Measurements from ENCODE around the gene DACH1. TPM values are rescaled to one million over a fixed set of nuclear protein-coding genes. Genes with fewer than 3 reads are reported as not detected.

The DACH1 gene
- total RNA-seq, 4 donors from 2014 or later, result 1.5 to 55.1 (median 4.7) TPM

DNA sequence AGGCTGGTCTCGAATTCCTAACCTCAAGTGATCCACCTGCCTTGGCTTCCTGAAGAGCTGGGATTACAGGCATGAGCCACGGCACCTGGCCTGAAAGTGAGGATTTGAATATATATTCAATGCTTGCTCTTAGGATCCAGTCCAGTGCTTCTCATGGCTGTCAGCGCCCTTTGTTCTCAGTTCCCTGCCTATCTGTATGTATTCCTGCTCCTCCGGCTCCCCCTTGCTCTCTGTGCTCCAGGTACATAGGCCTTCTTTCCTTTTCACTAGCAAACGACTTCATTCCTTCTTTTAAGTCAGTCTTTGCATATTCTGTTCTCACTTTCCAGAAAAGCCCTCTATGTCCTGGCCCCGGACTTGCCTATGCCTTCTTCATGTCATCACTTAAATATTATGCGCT lies 232.8 kb downstream of the DACH1 start:
- no peaks in the 10 kb centered on the region for H3K36me3 ChIP-seq
- no peak overlapping the region for H3K4me3 ChIP-seq
- no peak for DNase-seq
- no peaks in the 10 kb centered on the region for H3K27me3 ChIP-seq
- H3K27ac ChIP-seq, result no peak overlapping the region
- H3K4me1 ChIP-seq, result peaks cover 0 to 11% of the 10 kb centered on the region in 2 donors
- H3K9me3 ChIP-seq, result no peaks in the 10 kb centered on the region
- intact Hi-C loops (cut with DNase I; ENCODE audit: low total_unique reads), result no loop called here
- no peak for TF ChIP-seq POLR2A (IDR thresholded peaks at IDR 0.05)
- TF ChIP-seq, protein P1, sequence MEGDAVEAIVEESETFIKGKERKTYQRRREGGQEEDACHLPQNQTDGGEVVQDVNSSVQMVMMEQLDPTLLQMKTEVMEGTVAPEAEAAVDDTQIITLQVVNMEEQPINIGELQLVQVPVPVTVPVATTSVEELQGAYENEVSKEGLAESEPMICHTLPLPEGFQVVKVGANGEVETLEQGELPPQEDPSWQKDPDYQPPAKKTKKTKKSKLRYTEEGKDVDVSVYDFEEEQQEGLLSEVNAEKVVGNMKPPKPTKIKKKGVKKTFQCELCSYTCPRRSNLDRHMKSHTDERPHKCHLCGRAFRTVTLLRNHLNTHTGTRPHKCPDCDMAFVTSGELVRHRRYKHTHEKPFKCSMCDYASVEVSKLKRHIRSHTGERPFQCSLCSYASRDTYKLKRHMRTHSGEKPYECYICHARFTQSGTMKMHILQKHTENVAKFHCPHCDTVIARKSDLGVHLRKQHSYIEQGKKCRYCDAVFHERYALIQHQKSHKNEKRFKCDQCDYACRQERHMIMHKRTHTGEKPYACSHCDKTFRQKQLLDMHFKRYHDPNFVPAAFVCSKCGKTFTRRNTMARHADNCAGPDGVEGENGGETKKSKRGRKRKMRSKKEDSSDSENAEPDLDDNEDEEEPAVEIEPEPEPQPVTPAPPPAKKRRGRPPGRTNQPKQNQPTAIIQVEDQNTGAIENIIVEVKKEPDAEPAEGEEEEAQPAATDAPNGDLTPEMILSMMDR (IDR thresholded peaks at IDR 0.05), result no peak

DNA sequence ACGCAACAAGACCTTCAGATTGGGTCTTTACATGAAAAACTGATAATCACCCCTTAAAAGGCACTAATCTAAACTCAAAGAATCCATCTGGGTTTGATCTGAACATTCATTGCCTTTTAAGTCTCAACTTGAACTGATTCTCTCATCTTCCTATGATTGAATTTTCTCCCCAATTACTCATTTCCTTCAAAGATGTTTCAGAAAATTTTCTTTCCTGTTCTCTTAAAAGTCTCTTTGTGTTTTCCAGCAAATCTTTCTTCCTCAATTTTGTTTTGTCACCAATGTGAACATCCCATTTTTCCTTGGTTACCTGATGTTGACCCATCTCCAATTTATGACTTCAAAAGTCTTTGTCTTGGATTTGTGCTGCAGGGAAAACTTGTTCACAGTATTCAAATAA lies 234.3 kb downstream of the DACH1 start:
- Histone ChIP-seq H3K27ac (peak overlapping the region in 1 of 2 donors; percentile 58), H3K4me3 (no peak overlapping the region), H3K27me3 (no peaks in the 10 kb centered on the region), H3K36me3 (no peaks in the 10 kb centered on the region), H3K4me1 (peaks cover 0 to 11% of the 10 kb centered on the region in 2 donors), H3K9me3 (no peaks in the 10 kb centered on the region)
- intact Hi-C loops (cut with DNase I; ENCODE audit: low total_unique reads), result no loop called here
- TF ChIP-seq, protein P1 (IDR thresholded peaks at IDR 0.05), result no peak
- TF ChIP-seq POLR2A (IDR thresholded peaks at IDR 0.05), result no peak
- DNase-seq, result no peak

DNA sequence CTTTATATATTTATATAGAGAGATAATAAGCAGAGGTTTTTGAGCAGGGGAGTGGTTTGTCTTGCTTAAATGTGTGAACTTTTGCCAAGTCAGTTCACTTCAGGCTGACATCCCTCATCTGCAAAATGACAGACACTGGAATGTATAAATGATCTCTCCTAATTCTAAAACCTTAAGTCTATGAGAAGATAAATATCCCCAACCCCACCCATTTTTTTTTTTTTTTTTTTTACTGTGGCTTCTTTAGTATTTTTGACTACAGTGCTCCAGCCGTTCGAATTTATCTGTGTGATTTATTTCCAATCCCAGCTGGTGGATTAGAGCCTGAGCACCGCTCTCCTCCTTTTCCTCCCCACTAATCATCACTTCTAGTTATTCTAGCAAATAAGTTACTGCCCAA lies 234.8 kb downstream of the DACH1 start:
- no peaks in the 10 kb centered on the region for H3K9me3 ChIP-seq
- TF ChIP-seq, protein P1 (IDR thresholded peaks at IDR 0.05), result no peak
- no peak for TF ChIP-seq POLR2A (IDR thresholded peaks at IDR 0.05)
- peaks cover 0 to 11% of the 10 kb centered on the region in 2 donors for H3K4me1 ChIP-seq
- H3K36me3 ChIP-seq, result no peaks in the 10 kb centered on the region
- intact Hi-C loops (cut with DNase I; ENCODE audit: low total_unique reads), result no loop called here
- DNase-seq, result no peak
- H3K27me3 ChIP-seq, result no peaks in the 10 kb centered on the region
- no peak overlapping the region for H3K4me3 ChIP-seq
- peak overlapping the region in 1 of 2 donors; percentile 58 for H3K27ac ChIP-seq

DNA sequence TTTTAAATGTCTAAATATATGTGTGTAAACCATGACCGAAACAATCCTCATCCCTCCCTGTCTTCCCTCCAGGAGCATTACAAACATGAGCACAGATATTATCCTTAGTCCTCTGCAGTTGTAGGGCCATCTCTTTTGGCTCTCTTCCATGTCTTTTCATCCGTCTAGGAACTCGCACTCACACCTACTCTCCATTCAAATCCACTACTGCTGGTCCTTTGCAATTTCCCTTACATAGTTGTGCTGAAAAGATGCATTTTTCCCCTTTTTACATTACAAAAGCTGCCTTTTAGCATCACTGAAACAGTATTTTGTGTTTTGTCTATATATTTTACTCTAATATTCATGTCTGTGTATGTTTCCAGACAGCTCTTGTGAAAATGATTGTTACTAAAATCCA lies 237.8 kb downstream of the DACH1 start:
- TF ChIP-seq, protein P1 (IDR thresholded peaks at IDR 0.05), result no peak
- Histone ChIP-seq H3K27ac (no peak overlapping the region), H3K27me3 (no peaks in the 10 kb centered on the region), H3K4me3 (no peak overlapping the region), H3K4me1 (peaks cover 0 to 11% of the 10 kb centered on the region in 2 donors), H3K9me3 (no peaks in the 10 kb centered on the region), H3K36me3 (no peaks in the 10 kb centered on the region)
- DNase-seq, result no peak
- intact Hi-C loops (cut with DNase I; ENCODE audit: low total_unique reads), result no loop called here

DNA sequence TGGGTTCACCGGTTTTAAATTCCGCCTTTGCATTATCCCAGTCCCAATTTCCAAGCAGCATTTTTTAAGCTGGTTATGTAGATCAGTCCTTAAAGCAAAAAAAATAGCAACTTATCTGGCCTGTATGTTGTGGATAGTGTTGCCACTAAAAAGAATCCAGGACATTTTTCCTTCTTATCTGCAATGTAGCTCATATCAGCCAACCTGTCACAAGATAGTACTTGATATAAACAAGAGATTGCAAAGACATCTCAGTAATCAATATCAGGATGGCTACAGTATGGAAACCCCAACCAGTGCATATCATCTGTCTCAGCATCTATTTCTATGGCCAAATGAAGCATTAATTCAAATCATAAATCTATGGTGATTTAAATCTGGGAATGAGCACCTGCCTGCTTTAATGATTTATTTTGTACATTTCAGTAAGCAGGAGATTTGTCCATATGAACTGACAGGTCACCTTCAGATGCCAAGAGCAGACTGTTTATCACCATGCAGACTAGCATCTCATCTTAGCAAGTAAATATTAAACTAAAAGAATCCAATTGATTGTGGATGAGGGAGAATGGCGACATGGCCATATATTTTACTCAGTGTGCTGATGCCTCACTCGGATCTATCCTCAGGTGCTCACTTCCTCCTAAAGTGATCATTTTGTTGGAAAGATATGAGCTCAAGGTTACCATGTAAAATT lies 240.4 kb downstream of the DACH1 start:
- no peak for DNase-seq
- Histone ChIP-seq H3K4me1 (no peaks in the 10 kb centered on the region), H3K27ac (peak overlapping the region in 1 of 2 donors; percentile 44), H3K36me3 (no peaks in the 10 kb centered on the region), H3K9me3 (no peaks in the 10 kb centered on the region), H3K4me3 (no peak overlapping the region), H3K27me3 (no peaks in the 10 kb centered on the region)
- TF ChIP-seq POLR2A (IDR thresholded peaks at IDR 0.05), result no peak
- TF ChIP-seq, protein P1 (IDR thresholded peaks at IDR 0.05), result no peak
- intact Hi-C loops (cut with DNase I; ENCODE audit: low total_unique reads), result no loop called here

Measured in uterus (tissue), 4 donors.